NB4 (cell line): ENCODE measurements around the gene GLRX.

Experiments
- CTCF ChIP-seq: IDR thresholded peaks from one replicate; pipeline ENCODE4 v1.5.1; 2012; ENCODE audit warnings: low read depth, low read length
- MAX ChIP-seq: IDR thresholded peaks from 2 replicates; pipeline ENCODE4 v1.6.1; 2011; ENCODE audit warnings: low read depth, low read length

GRCh38 chr5:95835682-95836385 is 13.3 kb upstream of the GLRX start:
- TF ChIP-seq CTCF (no peak), MAX (no peak; the same call in 1 of the 2 replicates)
